ENCODE results near the gene POLE2.
"Not testable (repeated sequence)": the region's sequence is repeated elsewhere in the genome, so short reads cannot be mapped to it uniquely, and the experiment has no call there.

POLE2 gene

GRCh38 chr14:49657500-49657899 lies 30.5 kb downstream of the POLE2 start:
- not testable (repeated sequence) for DNase-seq

GRCh38 chr14:49654511-49654910 lies 33.5 kb downstream of the POLE2 start:
- no peak for DNase-seq

- no peak for DNase-seq
Observed at GRCh38 chr14:49653508-49653907, 34.5 kb downstream of the POLE2 start.

GRCh38 chr14:49642163-49642562 lies 45.9 kb downstream of the POLE2 start:
- no peak for DNase-seq

- no peak for DNase-seq
Observed at GRCh38 chr14:49641697-49642129, 46.3 kb downstream of the POLE2 start.

GRCh38 chr14:49640540-49641417 lies 47.2 kb downstream of the POLE2 start:
- no peak for DNase-seq

GRCh38 chr14:49637534-49638078 lies 50.4 kb downstream of the POLE2 start:
- no peak for DNase-seq

GRCh38 chr14:49636866-49637265 lies 51.1 kb downstream of the POLE2 start:
- DNase-seq, result no peak

- peak; percentile 75 for DNase-seq
Observed at GRCh38 chr14:49634547-49635334, 53.3 kb downstream of the POLE2 start, which contains the start of gene DNAAF2. TSS of gene DNAAF2 (minus strand) at chr14:49635244. CDS start at chr14:49635149, 95 bp downstream.

GRCh38 chr14:49633640-49634546 lies 54.1 kb downstream of the POLE2 start:
- peak; percentile 96 for DNase-seq

GRCh38 chr14:49623941-49624839 lies 63.8 kb downstream of the POLE2 start:
- no peak for DNase-seq

GRCh38 chr14:49623387-49623786 lies 64.6 kb downstream of the POLE2 start:
- no peak for DNase-seq

- DNase-seq, result no peak
Observed at GRCh38 chr14:49622022-49622607, 65.9 kb downstream of the POLE2 start.

GRCh38 chr14:49621114-49621881 lies 66.7 kb downstream of the POLE2 start:
- DNase-seq, result peak; percentile 73

- DNase-seq, result peak; percentile 99
Observed at GRCh38 chr14:49620182-49621113, 67.6 kb downstream of the POLE2 start, which contains the start of the genes MGAT2 and RPL36AL. TSS of gene MGAT2 (plus strand) at chr14:49620799. CDS start at chr14:49621269, 470 bp downstream. TSS of gene RPL36AL (minus strand) at chr14:49620626. CDS start at chr14:49619104, 1,522 bp downstream.

GRCh38 chr14:49619730-49620129 lies 68.3 kb downstream of the POLE2 start:
- DNase-seq, result no peak

- DNase-seq, result not testable (repeated sequence)
Observed at GRCh38 chr14:49619273-49619672, 68.7 kb downstream of the POLE2 start.

GRCh38 chr14:49617852-49618519 lies 70.0 kb downstream of the POLE2 start:
- DNase-seq, result no peak

All from fibroblast of skin of right biceps (primary cell).